Measurements from ENCODE around the gene NPAS3.

DNA sequence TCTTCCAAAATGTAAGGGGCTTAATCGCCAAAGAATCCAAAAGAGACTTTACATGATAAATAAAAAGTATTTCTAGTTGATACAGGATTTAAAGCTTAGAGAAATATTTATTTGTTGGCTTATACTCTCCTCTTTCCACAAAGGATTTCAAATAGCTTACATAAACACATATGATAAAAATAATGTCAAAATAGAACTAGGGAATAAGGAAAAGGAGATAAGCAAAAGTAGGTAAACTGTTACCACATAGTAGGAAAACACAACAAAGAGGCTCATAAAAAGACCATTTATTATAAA, 625.2 kb downstream of the NPAS3 start:
- TF ChIP-seq, protein P1, sequence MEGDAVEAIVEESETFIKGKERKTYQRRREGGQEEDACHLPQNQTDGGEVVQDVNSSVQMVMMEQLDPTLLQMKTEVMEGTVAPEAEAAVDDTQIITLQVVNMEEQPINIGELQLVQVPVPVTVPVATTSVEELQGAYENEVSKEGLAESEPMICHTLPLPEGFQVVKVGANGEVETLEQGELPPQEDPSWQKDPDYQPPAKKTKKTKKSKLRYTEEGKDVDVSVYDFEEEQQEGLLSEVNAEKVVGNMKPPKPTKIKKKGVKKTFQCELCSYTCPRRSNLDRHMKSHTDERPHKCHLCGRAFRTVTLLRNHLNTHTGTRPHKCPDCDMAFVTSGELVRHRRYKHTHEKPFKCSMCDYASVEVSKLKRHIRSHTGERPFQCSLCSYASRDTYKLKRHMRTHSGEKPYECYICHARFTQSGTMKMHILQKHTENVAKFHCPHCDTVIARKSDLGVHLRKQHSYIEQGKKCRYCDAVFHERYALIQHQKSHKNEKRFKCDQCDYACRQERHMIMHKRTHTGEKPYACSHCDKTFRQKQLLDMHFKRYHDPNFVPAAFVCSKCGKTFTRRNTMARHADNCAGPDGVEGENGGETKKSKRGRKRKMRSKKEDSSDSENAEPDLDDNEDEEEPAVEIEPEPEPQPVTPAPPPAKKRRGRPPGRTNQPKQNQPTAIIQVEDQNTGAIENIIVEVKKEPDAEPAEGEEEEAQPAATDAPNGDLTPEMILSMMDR (IDR thresholded peaks at IDR 0.05): no peak
- no peak for TF ChIP-seq EZH2 (IDR thresholded peaks at IDR 0.05)
- TF ChIP-seq EZH2phosphoT487 (IDR thresholded peaks at IDR 0.05): no peak
